ENCODE data around the gene COL5A1.
A peak's percentile ranks its signal among the peaks of the same experiment; 100 is the strongest.
"Not testable (repeated sequence)": the region's sequence is repeated elsewhere in the genome, so short reads cannot be mapped to it uniquely, and the experiment has no call there.

COL5A1 gene

DNA sequence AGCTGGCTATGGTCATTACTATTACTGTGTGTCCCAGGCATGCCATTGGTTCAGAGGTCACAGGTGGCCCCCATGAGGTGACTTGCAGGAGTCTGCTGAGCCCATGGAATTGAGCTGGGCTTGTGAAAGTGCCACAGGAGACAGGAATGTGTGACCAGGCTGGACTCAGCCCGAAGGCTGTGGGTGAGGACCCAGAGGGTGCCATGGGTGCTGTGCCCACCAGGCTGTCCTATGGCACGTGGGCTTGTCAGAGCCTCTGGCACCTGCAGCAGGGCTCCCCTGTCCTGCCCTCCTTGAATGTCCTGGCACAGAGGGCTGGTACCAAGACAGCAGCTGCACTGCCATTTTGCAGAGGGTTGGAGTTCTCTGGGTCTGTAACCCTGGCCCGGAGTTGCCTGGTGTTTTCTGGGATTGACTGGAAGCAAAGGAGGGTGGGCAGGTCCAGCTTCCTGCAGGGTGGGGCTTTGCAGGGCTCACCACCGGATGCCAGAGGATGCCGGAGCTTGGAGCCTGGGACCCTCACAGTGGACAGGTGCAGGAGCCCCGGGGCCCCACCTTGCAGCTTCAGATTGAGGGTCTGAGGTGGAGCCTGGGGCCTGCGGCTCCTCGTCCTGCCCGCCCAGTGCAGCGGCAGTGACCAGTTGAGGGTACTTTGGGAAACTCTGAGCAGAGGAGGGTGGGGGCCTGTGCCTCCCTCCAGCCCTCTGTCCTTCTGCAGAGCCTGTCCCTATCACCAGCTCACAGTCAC lies 14.2 kb downstream of the COL5A1 start:
- no peak for DNase-seq (ENCODE audit: low read depth in 2 of 2)

DNA sequence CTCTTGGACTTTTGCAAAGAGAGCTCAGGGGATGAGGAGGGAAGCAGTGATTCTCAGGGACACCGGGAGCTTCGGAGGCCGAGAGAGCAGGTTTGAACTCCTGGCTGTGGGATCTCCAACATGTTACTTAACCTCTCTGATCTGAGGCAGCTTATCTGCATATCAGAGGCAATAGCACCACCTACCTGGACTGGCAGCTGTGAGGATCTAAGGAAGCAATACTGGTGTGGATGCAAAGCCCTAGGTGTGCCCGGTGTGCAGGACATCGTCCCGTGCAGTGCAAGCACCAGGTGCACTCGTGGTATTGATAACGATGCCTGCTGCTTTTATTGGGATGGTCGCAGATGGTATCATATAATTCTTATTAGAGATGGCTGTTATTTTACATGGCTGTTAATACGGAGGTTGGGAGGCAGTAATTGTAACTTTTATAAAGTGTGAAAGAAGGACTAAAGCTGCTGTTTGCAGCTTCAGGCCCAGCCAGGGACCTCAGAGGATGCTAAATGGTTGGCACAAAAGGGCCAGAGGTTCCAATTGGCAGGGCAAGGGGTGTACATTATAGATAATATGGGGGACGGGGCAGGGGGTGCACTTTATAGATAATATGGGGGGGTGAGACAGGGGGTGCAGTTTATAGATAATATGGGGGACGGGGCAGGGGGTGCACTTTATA lies 14.9 kb downstream of the COL5A1 start:
- no peak for DNase-seq (ENCODE audit: low read depth in 2 of 2)

DNA sequence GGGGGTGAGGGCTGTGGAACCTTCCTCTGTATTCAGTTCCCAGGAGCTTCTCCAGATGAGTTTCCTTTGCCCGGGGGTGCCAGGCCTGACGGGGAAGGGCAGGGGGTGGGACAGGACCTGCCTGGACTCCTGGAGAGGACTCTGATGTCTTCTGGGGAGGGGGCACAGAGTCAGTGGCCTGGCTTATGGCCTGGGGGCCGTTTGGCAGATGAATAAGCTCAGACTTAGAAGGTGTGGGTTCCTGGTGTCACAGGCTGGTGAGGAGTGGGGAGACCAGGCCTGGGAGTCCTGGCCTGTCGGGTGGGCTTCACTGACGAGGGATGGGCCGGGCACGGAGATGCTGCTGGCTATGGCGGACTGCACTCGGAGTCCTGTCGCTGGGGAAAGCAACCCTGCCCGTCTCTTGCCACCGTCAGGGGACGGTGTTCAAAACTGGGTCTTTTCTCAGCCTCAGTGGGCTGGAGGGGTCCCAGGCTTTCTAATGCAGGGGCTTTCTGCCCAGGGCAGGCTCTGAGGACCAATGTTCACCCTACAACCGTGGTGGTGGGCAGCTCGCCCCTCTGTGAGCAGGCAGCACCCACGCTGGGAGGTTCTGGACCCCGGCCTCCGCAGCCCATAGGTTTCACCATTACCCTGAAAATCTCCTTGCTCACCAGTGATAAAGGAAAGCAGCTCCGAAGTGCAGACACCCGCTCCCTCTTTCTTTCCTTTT lies 16.2 kb downstream of the COL5A1 start:
- DNase-seq (ENCODE audit: low read depth in 2 of 2) = no peak

DNA sequence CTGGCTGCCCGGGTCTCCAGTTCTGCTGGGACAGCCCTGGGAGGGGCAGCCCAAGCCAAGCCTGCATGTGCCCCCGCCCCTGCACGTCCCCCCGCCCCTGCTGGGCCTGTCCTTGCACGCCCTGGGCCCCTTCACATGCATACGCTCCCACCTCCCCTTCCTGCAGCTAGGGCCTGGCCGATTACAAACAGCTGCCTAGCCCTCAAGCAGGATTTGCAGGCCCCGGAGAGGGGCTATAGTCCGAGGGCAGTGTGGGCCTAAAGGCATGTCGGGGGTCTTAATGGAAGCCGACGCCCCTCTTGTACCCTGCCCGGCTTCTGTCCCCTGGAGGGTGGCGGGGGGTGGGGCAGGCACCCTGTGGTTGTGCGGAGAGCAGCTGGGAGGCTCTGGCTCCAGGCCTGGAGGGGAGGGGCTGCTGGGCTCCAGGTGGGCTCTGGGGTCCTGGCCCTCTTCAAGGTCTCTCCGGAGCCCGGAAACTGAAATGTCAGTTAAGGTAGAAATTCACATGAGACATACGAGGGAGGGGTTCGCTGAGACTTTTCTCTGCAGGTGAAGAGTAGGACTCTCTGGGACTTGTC lies 16.9 kb downstream of the COL5A1 start:
- no peak for DNase-seq (ENCODE audit: low read depth in 2 of 2)

DNA sequence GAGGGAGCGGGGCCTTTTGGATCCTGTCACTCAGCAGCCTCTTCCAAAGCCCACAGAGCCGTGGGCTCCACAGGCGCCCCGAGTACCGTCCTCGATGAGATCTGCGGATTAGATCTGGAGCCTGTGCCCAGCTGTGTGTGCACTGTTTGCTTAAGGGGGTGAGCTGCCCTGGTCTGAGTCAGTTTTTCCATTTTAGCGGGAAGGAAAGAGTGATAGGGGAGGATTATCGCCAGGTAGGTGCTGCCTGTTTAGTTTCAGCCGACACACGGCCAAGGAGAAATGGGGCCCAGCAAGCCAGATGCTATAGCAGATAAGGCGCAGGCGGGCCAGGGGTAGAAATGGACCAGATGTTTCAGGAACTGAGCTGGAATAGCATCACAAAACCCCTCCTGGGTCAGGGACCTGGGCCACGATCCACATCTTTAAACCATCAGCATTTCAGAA lies 18.1 kb downstream of the COL5A1 start:
- DNase-seq (ENCODE audit: low read depth in 2 of 2) = no peak

DNA sequence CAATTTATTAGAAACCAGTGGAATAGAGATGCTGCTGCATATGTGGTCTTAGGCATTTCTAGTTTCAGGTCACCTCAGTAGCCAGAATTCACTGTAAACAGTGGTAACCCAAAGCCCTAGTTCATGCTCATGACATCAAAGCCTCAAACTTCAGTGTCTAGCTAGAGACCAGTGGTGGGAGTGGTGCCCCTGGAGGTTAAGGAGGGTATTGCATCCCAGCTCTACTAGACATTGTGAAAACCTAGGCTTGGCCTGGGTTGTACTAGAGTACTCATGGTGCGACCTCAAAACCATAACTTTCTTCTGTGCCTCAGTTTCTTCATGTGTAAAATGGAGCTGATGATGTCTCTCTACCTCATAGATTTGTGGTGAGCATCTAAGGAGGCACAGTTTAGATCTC lies 18.8 kb downstream of the COL5A1 start:
- peak in 1 of 2 donors; percentile 20 for DNase-seq (ENCODE audit: low read depth in 2 of 2)

DNA sequence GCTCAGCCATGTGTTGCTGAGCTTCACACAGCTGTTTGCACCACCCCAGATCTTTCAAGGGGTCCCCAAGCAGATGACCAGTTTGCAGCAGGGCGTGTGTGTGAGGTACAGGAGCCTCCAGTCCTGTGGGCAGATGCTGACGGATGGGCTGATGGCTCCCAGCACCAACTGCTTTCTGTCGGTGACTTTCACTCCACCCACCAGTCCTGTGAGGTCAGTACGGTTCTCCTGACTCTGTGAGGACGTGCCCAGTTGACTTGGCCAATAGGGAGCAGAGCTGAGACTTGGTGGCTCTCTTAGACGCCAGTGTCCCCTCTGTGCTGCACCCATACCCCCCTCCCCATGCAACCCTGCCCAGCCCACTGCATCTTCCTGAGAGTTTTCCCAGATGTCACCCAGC lies 19.7 kb downstream of the COL5A1 start:
- DNase-seq (ENCODE audit: low read depth in 2 of 2) = no peak

DNA sequence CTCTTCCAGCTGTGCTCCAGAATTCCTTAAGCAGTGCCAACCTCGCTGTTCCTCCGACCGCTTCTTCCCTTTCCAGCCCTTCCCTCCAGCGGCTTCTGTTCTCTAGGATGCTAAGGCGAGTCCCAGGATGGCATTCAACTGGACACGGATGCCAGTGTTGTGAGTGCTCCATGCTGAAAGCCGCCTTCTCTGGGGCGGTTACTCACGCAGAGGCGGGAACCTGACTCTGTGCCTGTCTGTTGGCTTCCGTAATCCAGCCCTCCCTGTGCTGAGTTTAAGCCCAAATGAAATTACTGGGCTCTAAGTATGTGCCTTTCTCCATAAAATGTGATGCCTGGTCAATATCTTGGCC lies 20.2 kb downstream of the COL5A1 start:
- no peak for DNase-seq (ENCODE audit: low read depth in 2 of 2)

DNA sequence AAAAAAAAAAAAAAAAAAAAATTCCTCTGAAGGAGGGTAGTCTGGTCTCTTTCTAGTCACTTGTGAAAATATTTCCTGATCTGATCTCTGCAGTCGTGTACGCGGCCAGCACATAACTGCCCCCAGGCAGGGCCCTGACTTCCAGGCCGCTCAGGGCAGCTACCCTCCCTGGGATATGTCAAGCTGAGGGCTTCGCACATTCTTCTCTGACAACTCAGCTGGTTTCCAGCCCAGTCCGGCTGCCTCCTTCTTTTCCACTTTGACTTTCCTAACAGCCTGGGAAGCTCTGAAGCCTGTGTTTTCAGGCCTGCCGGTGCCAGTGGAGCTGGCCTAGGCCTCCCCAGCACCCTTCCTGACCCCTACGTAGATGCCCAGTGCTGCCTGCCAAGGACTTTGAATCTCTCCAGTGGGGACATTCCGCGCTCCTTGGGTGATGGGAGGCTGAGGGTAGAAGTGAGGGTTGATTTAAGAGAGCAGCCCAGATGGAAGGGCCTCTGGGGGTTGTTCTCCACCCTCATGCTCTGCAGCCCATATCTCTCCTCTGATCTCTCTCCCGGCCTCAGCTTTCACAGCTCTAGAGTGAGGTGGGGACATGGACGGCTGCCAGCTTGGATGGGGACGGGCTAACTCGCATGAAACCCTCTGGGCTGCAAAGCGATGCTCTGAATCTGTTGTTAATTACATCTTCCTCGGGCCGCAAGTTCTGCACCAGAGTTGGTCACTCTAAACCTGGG lies 20.7 kb downstream of the COL5A1 start:
- no peak for DNase-seq (ENCODE audit: low read depth in 2 of 2)

DNA sequence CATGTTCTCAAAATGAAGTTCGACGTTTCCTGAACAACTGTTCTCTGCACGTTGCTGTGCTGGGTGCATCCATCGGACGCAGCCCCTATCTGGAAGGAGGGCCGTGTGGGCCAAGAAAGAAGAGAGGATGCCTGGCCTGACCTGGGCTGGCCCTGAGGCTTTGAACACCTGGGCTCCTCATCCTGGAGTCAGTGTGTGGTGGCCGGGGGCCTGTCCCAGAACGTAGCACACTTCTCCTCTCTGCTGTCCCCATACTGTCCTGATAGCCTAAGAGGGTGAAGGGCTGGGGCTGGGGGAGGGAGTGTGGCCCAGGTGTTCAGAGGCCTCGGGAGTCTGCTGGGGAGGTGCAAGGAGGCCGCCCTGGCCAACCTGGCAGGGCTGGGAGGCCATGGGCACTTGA lies 21.5 kb downstream of the COL5A1 start:
- DNase-seq (ENCODE audit: low read depth in 2 of 2) = no peak

DNA sequence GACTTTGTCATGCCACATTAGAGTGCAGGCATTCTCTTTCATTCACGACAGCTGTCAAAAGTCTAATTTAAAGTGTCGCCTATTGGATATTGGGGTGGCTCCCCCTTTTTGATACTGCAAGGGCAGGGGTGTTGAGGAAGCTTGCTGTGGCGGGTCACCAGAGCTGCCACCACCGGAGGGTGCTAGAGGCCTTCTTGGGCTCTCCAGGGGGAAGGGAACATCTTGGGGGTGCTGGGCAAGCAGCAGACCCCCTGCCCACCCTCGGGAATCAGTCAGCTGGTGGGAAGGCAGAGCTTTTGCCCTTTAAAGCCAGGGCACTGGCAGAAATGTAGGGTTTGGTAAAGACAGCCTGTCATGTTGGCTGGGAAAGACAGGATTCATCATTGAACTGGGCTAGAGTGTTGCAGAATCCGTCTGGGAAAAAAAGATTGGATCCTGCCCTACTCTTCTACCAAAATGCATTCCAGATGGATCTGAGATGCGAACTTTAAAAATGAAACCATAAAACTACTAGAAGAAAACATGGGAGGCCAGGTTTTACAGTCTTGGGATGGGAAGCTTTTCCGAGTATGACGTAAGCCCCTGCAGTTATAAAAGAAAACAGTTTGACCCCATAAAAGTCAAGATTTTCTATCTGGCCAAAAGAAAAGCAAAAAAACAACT lies 22.3 kb downstream of the COL5A1 start:
- no peak for DNase-seq (ENCODE audit: low read depth in 2 of 2)

DNA sequence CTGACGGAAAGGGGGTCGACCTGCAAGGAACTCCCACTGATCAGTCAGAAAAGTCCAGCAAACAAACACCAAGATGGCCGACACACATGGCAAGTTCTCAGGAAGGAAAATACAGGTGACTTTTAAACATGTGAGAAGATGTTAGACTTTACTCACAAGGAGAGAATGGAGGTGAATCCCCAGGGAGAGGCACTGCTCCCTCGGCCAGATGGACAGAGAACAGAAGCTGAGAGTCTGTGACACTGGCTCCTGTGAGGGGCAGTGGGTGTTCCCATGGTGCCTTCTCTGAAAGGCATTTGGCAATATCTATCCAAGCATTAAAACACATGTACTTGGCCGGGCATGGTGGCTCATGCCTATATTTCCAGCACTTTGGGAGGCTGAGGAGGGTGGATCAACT lies 22.8 kb downstream of the COL5A1 start:
- DNase-seq (ENCODE audit: low read depth in 2 of 2) = no peak

DNA sequence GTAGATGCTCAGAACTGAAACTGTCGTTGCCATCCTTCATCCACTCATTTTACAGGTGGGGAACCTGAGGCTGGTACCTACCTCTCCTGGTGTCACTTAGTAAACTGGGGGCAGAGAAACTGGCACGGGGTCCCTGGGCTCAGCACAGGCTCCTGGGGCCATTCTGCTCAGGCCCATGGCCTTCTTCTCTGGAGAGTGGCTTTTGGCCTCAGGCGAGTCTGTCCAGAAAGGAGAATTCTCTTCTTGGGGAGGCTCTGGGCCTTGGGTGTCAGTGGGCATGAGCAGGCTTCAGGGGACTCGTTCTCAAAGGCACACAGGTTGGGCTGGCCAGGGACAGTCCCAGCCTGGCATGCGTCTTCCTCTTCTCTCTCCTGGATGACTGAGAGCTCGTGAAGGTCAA lies 24.6 kb downstream of the COL5A1 start:
- DNase-seq (ENCODE audit: low read depth in 2 of 2) = no peak

DNA sequence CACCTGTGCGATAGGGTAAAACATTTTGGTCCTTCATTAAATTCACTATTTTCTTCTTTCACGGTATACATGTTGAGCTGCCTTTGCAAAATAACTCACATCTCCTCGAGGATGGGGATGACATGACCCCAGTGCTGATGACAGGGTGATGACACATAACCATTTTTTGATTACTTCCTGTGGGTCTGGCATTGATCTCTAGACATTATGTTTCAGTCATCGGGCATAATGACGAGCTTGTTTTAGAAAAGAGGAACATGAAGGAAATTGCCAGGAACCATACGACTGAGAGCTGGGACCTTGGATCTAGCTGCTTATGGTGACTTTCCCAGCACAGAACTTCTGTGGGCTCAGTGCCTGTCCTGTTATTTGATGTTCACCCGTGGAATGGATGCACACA lies 25.2 kb downstream of the COL5A1 start:
- no peak for DNase-seq (ENCODE audit: low read depth in 2 of 2)

DNA sequence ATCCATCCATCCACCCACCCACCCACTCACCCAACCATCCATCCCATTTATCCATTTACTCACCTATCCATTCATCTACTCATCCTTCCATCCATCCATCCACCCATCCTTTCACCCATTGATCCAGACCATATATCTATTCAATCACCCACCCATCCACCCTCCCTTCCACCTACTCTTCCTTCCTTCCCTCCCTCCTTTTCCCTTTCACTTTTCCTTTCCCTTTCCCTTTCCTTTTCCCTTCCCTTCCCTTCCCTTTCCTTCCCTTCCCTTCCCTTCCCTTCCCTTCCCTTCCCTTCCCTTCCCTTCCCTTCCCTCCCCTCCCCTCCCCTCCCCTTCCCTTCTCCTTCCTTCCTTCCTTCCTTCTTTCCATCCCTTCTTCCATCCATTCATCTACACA lies 27.4 kb downstream of the COL5A1 start:
- not testable (repeated sequence) for DNase-seq (ENCODE audit: low read depth in 2 of 2)

DNA sequence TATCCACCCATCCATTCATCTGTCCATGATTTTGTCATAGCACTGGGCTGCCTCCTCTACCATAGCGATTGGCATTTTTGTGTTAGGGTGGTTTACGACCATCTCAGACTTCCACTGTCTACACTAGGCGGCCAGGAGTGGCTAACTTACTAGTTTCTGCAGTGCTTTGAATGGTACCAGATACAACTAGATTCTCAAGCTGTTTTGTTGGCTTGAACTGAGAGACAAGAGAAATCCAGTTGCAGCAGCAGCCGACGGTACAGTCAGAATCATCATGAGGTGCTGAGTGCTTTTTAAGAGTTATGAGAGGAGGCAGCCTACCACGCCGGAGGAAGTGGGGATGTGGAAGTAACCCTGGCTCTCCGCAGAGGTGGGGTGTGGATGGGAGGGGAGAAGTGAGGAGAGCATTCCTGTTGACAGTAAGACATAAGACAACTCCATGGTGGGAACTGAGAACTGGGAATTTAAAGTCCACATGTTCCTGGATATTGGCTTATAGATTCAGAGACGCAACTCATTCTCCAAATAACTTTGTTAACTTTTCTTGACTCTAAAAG lies 27.9 kb downstream of the COL5A1 start:
- no peak for DNase-seq (ENCODE audit: low read depth in 2 of 2)

DNA sequence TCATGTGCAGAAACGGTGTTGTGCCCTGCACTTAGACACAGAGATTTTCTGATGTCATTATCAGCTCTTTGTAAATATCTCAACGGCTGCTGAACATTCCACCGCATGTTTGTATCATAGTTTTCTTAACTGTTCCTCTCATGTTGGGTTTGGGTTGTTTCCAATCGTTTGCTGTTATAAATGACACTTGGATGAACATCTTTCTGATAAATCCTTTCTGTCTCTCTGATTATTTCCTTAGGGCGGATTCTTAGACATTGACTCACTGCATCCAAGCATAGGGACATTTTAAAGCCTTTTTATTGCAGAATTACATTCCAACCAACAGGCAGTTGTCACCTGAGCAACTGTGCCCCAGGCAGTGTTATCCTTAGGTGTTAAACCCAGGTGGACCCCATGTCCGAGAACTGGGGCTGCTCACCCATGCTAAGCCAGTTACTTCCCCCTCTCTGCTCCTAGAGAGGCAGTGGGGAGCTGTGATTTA lies 28.5 kb downstream of the COL5A1 start:
- DNase-seq (ENCODE audit: low read depth in 2 of 2) = no peak

DNA sequence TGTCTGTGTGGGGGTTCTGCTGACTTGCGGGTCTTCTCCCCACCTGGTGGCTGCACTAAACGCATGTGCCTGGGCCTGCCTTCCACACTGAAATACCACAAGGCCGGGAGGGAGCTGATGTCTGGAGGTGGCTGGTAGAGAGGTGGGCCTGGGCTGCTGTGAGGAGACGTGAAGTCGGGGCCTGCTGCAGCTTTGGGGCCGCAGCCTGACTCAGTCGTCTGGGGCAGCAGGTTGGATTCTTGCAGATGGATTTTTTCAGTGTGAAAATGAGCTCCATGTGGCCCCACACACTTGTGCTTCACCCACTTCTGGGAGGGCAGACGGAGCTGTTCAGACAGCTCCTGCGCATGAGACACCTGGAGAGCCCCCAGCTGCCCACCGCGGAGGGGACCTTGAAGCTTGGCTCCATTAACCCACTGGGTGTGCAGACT lies 29.3 kb downstream of the COL5A1 start:
- no peak for DNase-seq (ENCODE audit: low read depth in 2 of 2)

DNA sequence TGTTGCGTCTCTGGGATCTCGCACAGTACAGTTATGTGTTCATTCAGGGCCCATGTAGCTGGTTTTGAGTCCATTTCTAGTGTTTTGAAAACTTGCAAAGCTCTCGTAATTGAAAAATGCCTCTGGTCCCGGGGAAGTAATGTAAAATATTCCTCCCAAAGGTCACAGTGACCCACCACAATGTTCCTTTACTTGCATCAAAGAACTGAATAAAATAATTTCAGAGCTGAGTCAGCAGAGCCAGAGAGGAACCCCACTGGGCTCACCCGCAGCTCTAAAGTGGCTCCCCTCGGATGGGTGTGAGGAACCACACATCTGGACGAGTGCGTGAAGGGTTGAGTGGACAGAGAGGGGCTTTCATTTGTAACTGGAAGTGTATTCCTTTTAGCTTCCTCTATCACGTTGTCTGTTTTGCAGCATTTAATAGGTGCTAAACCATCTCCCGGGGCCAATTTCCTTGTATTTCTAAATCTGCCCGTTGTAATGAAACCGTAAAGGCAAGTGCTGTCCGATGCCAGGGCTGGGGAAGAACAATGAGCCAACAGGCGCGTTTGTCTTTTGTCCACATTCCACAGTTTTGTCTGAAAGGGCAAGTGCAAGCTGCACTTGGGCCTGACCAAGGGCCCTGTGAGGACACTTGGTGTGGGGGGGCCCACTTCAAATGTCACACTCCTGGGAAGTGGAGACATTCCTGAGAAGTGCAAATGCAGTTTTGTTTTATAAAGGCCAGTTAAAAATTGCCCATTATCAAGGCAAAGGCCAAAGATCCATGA lies 29.9 kb downstream of the COL5A1 start:
- no peak for DNase-seq (ENCODE audit: low read depth in 2 of 2)

DNA sequence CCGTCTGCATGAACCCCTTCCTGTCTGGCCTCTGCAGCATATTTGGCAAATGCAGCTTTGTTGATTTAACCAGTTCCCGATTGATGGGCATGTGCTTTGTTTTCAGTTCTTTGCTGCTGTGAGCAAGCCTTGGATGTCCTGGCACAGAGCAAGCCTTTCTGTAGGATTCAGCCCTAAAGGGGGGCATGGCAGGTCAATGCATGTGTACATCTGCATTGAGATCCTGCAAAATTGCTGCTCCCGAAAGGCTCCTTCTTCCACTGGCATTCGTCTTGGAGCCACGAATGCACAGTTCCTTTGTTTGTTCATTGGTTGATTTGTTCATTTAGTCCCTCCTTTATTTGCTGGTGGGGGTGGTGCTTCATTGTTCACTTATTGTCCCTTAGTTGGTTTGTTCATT lies 34.8 kb downstream of the COL5A1 start:
- DNase-seq (ENCODE audit: low read depth in 2 of 2) = no peak

Data from stimulated activated CD8-positive, alpha-beta memory T cell treated with anti-CD3 and anti-CD28 coated beads, Interleukin-2, amount 100 ng/mL, for 48 hours (primary cell).